ENCODE data around the gene PRSS2. TPM values are rescaled to one million over a fixed set of nuclear protein-coding genes. Genes with fewer than 3 reads are reported as not detected.

PRSS2 gene
- total and polyA plus RNA-seq, 2 donors (not counting 1 experiment from before 2014, with no cell fraction given) = not detected

DNA sequence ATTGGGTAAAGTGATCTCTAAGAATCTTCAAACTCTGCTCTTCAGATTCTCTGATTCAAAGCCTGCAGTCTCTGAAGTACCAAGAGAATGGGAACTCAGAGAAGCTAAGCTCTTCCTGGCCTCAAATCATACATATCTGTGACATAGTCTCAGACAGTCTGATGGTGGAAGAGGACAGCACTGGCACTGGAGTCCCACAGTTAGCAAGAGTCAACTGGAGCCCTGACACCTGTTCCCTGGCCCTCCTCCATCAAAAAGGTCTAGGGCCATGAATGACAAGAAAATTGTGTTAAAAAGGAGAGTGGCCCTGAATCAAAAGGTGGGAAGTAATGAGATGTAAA, 37.7 kb downstream of the PRSS2 start:
- ChIA-PET POLR2A (interaction anchor here (1.3 to 14.1 kb wide), 5 partner anchors 17 to 455 kb away, joined by 3 to 961 read pairs (median 6); partner anchors contain the start of genes EPHB6, GSTK1 and PRSS2), CTCF (interaction anchor here (1.0 to 19.1 kb wide), 7 partner anchors 10 to 195 kb away, joined by 3 to 1138 read pairs (median 57); partner anchors contain the start of genes EPHB6 and PRSS2)
- Histone ChIP-seq H4K20me1 (ENCODE audit: control insufficient read depth, insufficient read depth, low read length, poor library complexity, severe bottlenecking) (no peaks in the 10 kb centered on the region), H3K27ac (ENCODE audit: low read length in 2 of 2) (peak overlapping the region; percentile 95 to 99), H3K4me1 (ENCODE audit: control insufficient read depth in 2 of 2, insufficient read depth in 2 of 2, low read length in 2 of 2) (peaks cover 93 to 95% of the 10 kb centered on the region in 2 donors), H3K79me2 (ENCODE audit: control insufficient read depth, insufficient read depth, low read length) (peaks cover 21% of the 10 kb centered on the region), H3K4me2 (replicated peaks; ENCODE audit: low read depth, low read length, poor library complexity, severe bottlenecking) (peak overlapping the region; percentile 63), H3K27me3 (replicated peaks in 1 of 4; ENCODE audit: control extremely low read depth in 1 of 4, control insufficient read depth in 3 of 4, insufficient read depth in 4 of 4, low read length in 3 of 4) (no peaks in the 10 kb centered on the region), H3K9me3 (ENCODE audit: control extremely low read depth in 1 of 3, control insufficient read depth in 2 of 3, insufficient read depth in 1 of 3, low read length in 2 of 3) (no peaks in the 10 kb centered on the region), H3K36me3 (replicated peaks in 1 of 2; ENCODE audit: control extremely low read depth in 1 of 2, control insufficient read depth in 1 of 2, extremely low read depth in 1 of 2, insufficient read depth in 2 of 2, low read length in 1 of 2) (peaks cover 0 to 1% of the 10 kb centered on the region in 2 experiments), H2AFZ (ENCODE audit: insufficient read depth, low read depth, low read length, poor library complexity, severe bottlenecking) (no peak overlapping the region), H3K9ac (ENCODE audit: low read length) (peak overlapping the region; percentile 49), H3K4me3 (ENCODE audit: control extremely low read depth in 1 of 5, extremely low read depth in 1 of 5, insufficient read depth in 1 of 5, low read depth in 2 of 5, low read length in 4 of 5) (peak overlapping the region in 1 of 5 experiments; percentile 34)
- Mint-ChIP-seq H3K27ac (peak overlapping the region; percentile 100), H3K4me1 (peaks cover 97% of the 10 kb centered on the region), H3K9me3 (ENCODE audit: insufficient read depth) (no peaks in the 10 kb centered on the region), H3K27me3 (no peaks in the 10 kb centered on the region), H3K4me3 (peak overlapping the region; percentile 74)
- DNase-seq = no peak
- intact Hi-C loops (cut with micrococcal nuclease) = loop anchor here (1.0 to 5.0 kb wide), 3 partner anchors 10 to 574 kb away; partner anchors contain the start of genes CASP2 and ZYX
- peak; percentile 37 for ATAC-seq (ENCODE audit: low read depth)
- TF ChIP-seq, protein P1, sequence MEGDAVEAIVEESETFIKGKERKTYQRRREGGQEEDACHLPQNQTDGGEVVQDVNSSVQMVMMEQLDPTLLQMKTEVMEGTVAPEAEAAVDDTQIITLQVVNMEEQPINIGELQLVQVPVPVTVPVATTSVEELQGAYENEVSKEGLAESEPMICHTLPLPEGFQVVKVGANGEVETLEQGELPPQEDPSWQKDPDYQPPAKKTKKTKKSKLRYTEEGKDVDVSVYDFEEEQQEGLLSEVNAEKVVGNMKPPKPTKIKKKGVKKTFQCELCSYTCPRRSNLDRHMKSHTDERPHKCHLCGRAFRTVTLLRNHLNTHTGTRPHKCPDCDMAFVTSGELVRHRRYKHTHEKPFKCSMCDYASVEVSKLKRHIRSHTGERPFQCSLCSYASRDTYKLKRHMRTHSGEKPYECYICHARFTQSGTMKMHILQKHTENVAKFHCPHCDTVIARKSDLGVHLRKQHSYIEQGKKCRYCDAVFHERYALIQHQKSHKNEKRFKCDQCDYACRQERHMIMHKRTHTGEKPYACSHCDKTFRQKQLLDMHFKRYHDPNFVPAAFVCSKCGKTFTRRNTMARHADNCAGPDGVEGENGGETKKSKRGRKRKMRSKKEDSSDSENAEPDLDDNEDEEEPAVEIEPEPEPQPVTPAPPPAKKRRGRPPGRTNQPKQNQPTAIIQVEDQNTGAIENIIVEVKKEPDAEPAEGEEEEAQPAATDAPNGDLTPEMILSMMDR (IDR thresholded peaks at IDR 0.05) = no peak
- no peak for TF ChIP-seq EZH2 (IDR thresholded peaks at IDR 0.05; ENCODE audit: borderline replicate concordance, insufficient read depth, low read depth, low read length, poor library complexity, severe bottlenecking)
